Mucosa of stomach (tissue), 1 donor: Measurements from ENCODE around the gene PAK2.

Source experiments
- H3K27me3 ChIP-seq: one replicate; pipeline ENCODE4 v1.7.0; 2013; ENCODE audit warnings: mild to moderate bottlenecking, low read length; ENCODE audit not compliant: control insufficient read depth, insufficient read depth
- H3K36me3 ChIP-seq: one replicate; pipeline ENCODE4 v1.7.0; 2013; ENCODE audit warnings: low read length; ENCODE audit not compliant: control insufficient read depth, insufficient read depth
- H3K4me1 ChIP-seq: one replicate; pipeline ENCODE4 v1.7.0; 2013; ENCODE audit warnings: mild to moderate bottlenecking, low read length; ENCODE audit not compliant: control insufficient read depth, insufficient read depth
- H3K4me3 ChIP-seq: one replicate; pipeline ENCODE4 v1.7.0; 2013; ENCODE audit warnings: low read length
- H3K9ac ChIP-seq: one replicate; pipeline ENCODE4 v1.7.0; 2013; ENCODE audit warnings: mild to moderate bottlenecking, low read length, moderate library complexity
- H3K9me3 ChIP-seq: one replicate; pipeline ENCODE4 v1.7.0; 2013; ENCODE audit warnings: mild to moderate bottlenecking, low read length, moderate library complexity; ENCODE audit not compliant: control insufficient read depth
- donor health status: Pancreatic carcinoma.

The PAK2 gene

DNA sequence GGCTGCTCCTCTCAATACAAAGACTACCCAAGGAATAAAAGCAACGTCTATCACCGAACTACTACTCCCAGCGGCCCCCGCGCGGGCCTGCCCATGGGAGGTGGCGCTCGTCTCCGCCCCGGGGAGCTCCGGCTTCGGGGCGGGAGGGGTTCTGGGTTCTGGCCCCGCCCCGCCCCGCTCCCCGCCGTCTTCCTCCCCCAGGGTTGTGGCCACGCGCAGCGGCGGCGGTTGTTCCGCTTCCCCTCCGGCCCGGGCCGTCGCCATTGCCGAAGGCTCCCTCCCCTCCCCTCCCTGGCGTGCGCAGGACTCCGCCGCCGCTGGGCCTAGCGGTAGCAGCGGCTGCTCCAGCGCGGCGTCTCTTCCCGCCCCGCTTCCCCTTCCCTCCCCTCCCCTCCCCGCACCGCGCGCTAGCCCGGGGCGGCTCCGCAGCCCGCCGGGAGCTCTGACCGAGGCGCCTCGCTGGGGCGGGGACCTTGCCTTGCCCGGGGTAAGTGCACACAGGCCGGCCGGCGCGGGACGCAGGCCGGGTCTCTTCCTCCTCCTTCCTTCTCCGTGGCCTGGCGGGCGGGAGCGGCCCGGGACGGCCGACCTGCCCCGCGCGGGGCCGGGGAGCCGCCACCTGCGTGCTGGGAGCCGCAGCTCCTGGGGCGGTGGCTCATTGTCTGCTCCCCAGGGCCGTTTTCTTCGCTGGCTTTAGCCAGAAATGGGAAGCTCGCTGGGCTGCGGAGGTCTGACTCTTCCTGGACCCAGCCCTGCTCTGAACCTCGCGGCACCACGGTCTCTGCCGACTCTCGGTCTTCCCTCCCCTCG lies at the start of gene PAK2:
Gene PAK2, plus strand, starts transcription at position 187 of the 810 bp plus-strand sequence. CDS start 42,790 bp downstream, outside the sequence.
- no peaks in the 10 kb centered on the region for H3K27me3 ChIP-seq
- peak within 1 kb of the TSS; percentile 91 for H3K9ac ChIP-seq
- H3K4me3 ChIP-seq: peak within 1 kb of the TSS; percentile 60
- H3K4me1 ChIP-seq: peaks cover 13% of the 10 kb centered on the region
- H3K36me3 ChIP-seq: no peaks in the 10 kb centered on the region
- H3K9me3 ChIP-seq: no peaks in the 10 kb centered on the region

DNA sequence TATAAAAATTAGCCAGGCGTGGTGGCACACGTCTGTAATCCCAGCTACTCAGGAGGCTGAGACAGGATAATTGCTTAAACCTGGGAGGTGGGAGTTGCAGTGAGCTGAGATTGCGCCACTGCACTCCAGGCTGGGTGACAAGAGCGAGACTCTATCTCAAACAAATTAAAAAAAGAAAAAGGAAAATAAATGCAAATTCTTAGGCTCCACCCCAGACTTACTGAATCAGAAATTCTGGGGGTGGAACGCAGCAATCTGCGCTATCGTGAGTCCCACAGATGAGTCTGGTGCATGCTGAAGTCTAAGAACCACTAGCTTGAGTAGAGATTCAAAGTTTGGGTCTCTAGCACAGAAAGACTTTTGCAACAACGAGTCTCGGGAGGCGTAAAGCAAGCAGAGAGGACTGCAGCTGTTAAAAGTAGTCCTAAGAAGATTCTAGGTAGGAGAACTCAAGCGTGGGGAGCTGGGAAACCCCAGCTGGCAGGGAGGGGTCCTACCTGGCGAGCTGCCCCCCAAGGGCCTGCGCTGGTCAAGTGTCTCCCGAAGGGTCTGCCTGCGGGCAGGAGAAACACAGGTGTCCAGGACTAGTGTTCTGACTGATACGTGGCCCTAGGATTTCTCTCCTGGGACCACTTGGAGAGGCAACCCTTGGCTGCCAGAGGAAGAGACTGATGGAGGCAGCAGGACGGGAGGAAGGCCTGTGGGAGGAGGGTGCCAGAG lies 49.6 kb upstream of the PAK2 start:
- no peaks in the 10 kb centered on the region for H3K36me3 ChIP-seq
- H3K27me3 ChIP-seq: no peaks in the 10 kb centered on the region
- H3K4me3 ChIP-seq: no peak overlapping the region
- no peak overlapping the region for H3K9ac ChIP-seq
- no peaks in the 10 kb centered on the region for H3K9me3 ChIP-seq
- H3K4me1 ChIP-seq: no peaks in the 10 kb centered on the region

DNA sequence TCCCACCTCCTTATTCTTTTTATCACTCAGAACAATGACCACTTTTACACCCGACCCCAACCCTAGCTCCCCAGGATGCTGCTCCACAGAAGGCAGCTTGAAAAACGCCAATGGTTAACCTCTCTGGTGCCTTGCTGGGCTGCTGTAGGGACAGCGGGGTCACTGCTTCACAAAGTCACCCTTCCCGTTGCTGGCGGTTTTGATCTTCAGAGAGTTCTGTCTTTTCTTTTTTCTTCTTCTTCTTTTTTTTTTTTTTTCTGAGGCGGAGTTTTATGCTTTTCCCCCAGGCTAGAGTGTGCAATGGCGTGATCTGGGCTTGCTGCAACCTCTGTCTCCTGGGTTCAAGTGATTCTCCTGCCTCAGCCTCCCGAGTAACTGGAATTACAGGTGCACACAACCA lies 48.3 kb upstream of the PAK2 start:
- H3K9me3 ChIP-seq: no peaks in the 10 kb centered on the region
- H3K4me1 ChIP-seq: no peaks in the 10 kb centered on the region
- no peak overlapping the region for H3K9ac ChIP-seq
- H3K27me3 ChIP-seq: no peaks in the 10 kb centered on the region
- no peak overlapping the region for H3K4me3 ChIP-seq
- H3K36me3 ChIP-seq: no peaks in the 10 kb centered on the region

- Histone ChIP-seq H3K27me3 (no peaks in the 10 kb centered on the region), H3K9me3 (no peaks in the 10 kb centered on the region), H3K36me3 (no peaks in the 10 kb centered on the region), H3K9ac (no peak overlapping the region), H3K4me3 (no peak overlapping the region), H3K4me1 (no peaks in the 10 kb centered on the region)
Measured at GRCh38 chr3:196694202-196694638, 45.4 kb upstream of the PAK2 start.

- no peaks in the 10 kb centered on the region for H3K4me1 ChIP-seq
- H3K9ac ChIP-seq: no peak overlapping the region
- no peaks in the 10 kb centered on the region for H3K36me3 ChIP-seq
- no peaks in the 10 kb centered on the region for H3K27me3 ChIP-seq
- H3K9me3 ChIP-seq: no peaks in the 10 kb centered on the region
- no peak overlapping the region for H3K4me3 ChIP-seq
Measured at GRCh38 chr3:196694941-196695848, 44.5 kb upstream of the PAK2 start.

GRCh38 chr3:196695849-196696226 lies 43.8 kb upstream of the PAK2 start:
- Histone ChIP-seq H3K9ac (no peak overlapping the region), H3K9me3 (no peaks in the 10 kb centered on the region), H3K27me3 (no peaks in the 10 kb centered on the region), H3K4me1 (no peaks in the 10 kb centered on the region), H3K36me3 (no peaks in the 10 kb centered on the region), H3K4me3 (no peak overlapping the region)

DNA sequence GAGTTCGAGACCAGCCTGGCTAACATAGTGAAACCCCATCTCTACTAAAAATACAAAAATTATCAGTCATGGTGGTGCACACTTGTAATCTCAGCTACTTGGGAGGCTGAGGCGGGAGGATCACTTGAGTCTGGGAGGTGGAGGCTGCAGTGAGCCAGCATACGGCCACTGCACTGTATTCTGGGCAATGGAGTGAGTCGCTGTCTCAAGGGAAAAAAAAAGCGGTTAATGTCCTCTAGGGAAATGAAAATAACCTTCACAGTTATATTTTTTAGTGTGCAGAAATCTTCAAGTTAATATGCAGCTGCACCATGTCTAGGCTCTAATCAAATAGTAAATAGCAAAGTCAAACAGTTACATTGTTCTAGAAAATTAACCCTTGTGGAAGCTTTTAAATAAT lies 42.4 kb upstream of the PAK2 start:
- H3K9ac ChIP-seq: no peak overlapping the region
- no peaks in the 10 kb centered on the region for H3K4me1 ChIP-seq
- no peaks in the 10 kb centered on the region for H3K36me3 ChIP-seq
- H3K4me3 ChIP-seq: no peak overlapping the region
- H3K9me3 ChIP-seq: no peaks in the 10 kb centered on the region
- H3K27me3 ChIP-seq: no peaks in the 10 kb centered on the region

DNA sequence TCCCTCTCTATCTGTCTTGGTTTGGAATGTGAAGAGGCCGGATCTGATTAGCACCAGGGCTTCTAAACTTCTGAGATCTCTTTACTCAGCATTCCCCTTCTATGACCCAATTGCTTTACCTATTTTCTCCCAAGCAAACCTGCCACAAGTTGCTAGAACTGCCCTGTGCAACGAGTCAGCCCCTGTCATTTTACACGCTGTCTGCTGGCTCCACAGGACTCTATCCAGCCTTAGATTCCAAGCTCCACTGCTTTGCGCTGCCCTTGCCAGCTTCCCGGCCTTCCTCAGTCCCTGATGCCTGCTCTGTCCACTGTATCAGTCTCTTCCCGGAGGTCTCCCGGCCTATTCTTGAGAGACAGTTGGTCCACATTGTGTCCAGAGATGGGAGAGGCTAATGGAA lies 39.9 kb upstream of the PAK2 start:
- no peak overlapping the region for H3K4me3 ChIP-seq
- H3K9ac ChIP-seq: no peak overlapping the region
- H3K9me3 ChIP-seq: no peaks in the 10 kb centered on the region
- no peaks in the 10 kb centered on the region for H3K27me3 ChIP-seq
- H3K36me3 ChIP-seq: no peaks in the 10 kb centered on the region
- H3K4me1 ChIP-seq: no peaks in the 10 kb centered on the region

GRCh38 chr3:196700801-196701200 lies 38.9 kb upstream of the PAK2 start:
- Histone ChIP-seq H3K4me1 (no peaks in the 10 kb centered on the region), H3K9me3 (no peaks in the 10 kb centered on the region), H3K27me3 (no peaks in the 10 kb centered on the region), H3K4me3 (no peak overlapping the region), H3K36me3 (no peaks in the 10 kb centered on the region), H3K9ac (no peak overlapping the region)

DNA sequence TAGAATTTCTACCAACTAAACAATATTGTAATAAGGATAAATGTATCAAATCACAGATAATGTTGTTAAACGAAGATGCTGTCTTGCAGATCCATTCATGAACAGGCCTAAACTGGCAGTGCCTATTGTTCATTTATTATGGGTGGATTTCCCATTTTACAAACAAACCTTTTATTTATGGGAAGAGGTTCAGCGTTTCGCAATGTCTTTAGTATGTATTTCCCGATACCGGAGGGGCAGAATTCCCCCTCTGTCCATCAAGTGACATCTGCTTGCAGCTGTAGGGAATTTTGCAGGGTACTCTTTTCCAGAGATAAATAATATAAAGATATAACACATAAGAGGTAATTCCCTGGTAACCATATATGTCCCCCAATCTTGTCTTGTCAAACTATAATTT lies 33.3 kb upstream of the PAK2 start:
- no peaks in the 10 kb centered on the region for H3K36me3 ChIP-seq
- H3K9ac ChIP-seq: no peak overlapping the region

GRCh38 chr3:196706731-196707130 lies 32.9 kb upstream of the PAK2 start:
- H3K36me3 ChIP-seq: no peaks in the 10 kb centered on the region
- H3K27me3 ChIP-seq: no peaks in the 10 kb centered on the region
- no peak overlapping the region for H3K4me3 ChIP-seq
- no peaks in the 10 kb centered on the region for H3K9me3 ChIP-seq
- H3K4me1 ChIP-seq: peaks cover 6% of the 10 kb centered on the region
- no peak overlapping the region for H3K9ac ChIP-seq

More for the DNA sequence above, 33.3 kb upstream of the PAK2 start:
- peaks cover 2% of the 10 kb centered on the region for H3K4me1 ChIP-seq
- H3K27me3 ChIP-seq: no peaks in the 10 kb centered on the region
- H3K4me3 ChIP-seq: no peak overlapping the region
- no peaks in the 10 kb centered on the region for H3K9me3 ChIP-seq

DNA sequence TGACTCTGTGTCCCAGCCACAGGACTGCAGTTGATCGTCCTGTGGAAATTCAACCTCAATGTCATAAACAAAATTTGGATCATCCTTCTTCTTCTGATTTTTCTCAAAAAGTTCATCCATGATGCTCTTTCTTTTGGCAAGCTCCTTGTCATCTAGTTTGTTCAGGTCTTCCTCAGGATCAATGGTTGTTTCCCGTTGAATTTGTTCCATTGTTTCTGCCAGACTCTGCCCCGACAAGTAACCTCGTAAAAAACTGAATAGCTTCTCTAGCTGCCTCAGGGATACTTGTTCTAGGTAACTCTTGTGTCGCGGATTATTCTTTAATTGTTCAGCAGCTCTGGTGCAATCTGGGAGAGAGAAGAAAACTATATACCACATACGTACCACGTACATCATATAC lies 32.1 kb upstream of the PAK2 start:
- no peak overlapping the region for H3K9ac ChIP-seq
- peaks cover 6% of the 10 kb centered on the region for H3K4me1 ChIP-seq
- H3K36me3 ChIP-seq: no peaks in the 10 kb centered on the region
- no peak overlapping the region for H3K4me3 ChIP-seq
- no peaks in the 10 kb centered on the region for H3K27me3 ChIP-seq
- H3K9me3 ChIP-seq: no peaks in the 10 kb centered on the region
